Measurements from ENCODE around the gene ROPN1L.
"Not testable (repeated sequence)": the region's sequence is repeated elsewhere in the genome, so short reads cannot be mapped to it uniquely, and the experiment has no call there.

The ROPN1L gene

GRCh38 chr5:10513501-10514442, 72.1 kb downstream of the ROPN1L start:
- no peak for TF ChIP-seq CTCF (IDR thresholded peaks at IDR 0.05; ENCODE audit: extremely low read depth, missing control alignments)
- no peak for DNase-seq (ENCODE audit: low spot score)

DNA sequence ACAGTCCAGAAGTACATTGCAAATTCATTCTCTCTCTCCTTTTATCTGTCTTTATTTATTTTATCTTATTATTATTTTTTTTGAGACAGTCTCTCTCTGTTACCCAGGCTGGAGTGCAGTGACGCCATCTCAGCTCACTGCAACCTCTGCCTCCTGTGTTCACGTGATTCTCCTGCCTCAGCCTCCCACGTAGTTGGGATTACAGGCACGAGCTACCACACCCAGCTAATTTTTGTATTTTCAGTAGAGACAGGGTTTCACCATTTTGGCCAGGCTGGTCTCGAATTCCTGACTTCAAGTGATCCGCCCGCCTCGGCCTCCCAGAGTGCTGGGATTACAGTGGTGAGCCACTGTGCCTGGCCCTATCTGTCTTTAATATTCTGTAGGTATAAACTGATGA, 72.9 kb downstream of the ROPN1L start:
- not testable (repeated sequence) for DNase-seq (ENCODE audit: low spot score)
